Activated T-cell treated with anti-CD3 and anti-CD28 coated beads for 48 hours (primary cell): ENCODE measurements around the gene UROC1.
"Not testable (repeated sequence)": the region's sequence is repeated elsewhere in the genome, so short reads cannot be mapped to it uniquely, and the experiment has no call there.

Experiments used
- DNase-seq: peaks from one replicate; pipeline ENCODE4 v3.0.0-alpha.2; 2020; ENCODE audit warnings: low read depth

The UROC1 gene

DNA sequence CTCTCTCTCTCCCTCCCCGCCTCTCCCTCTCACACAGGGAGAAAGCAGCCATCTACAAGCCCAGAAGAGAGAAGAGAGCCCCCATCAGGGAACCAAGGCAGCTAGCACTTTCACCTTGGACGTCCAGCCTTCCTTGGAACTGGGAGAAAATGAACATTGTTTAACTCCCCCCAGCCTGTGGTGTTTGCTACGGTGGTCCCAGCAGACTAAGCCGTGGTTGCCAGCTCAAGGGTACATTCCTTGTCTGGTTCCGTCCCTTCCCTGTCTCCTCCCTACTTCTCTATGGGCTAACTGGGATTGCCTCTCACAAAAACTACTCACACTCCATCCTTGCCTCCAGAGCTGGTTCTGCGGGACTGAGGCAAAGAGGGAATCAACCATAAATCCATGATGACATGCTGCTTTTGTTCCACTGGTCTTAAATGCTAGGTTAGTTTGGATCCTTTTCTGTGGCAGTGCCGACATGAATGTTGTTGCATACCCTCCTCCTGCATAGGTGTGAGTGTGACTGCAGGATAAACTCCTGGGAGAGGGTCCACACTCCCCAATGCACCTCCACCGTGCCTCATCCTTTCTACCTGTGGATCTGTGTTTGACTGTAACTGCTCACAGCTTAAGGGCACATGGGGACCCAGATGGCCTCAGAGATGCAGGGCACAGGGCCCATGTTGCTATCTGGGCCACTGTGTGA lies 29.1 kb upstream of the UROC1 start:
- DNase-seq: no peak

DNA sequence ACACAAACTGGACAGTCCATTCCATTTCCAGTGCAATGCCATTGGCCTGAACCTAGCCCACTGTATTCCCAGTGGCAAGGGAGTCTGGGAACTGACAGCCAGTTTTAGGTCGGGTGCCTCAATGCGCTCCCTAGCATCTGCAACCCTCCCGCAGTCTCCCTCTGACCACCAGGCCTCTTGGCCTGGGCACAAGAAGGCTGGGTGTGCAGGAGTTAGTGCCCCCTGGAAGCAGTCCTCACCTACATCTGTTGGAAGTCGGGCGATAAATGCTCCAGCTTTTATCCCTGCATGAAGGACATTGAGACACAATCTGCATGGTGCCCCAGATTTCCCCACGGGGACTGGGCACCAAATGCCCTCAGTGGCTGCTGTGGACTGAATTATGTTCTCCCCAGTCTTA lies 28.4 kb upstream of the UROC1 start:
- no peak for DNase-seq

DNA sequence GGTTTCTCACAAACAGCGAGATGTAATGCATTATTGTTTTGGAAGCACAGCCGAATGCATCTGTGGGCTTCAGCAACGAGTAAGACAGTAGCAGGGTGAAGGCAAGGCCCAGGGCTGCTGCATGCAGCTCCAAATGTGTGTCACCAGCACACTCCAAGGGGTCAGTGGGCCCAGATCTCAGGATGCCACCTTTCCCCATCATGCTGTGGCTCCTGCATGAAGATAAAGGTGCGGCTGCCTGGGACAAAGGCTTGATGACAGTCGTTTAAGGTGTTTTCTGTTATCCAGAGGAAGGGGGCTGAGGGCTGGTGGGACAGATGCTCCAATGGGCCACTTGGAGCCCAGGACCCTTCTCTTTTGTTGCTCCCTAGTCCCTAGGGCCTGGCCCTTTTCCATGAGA lies 28.0 kb upstream of the UROC1 start:
- no peak for DNase-seq

DNA sequence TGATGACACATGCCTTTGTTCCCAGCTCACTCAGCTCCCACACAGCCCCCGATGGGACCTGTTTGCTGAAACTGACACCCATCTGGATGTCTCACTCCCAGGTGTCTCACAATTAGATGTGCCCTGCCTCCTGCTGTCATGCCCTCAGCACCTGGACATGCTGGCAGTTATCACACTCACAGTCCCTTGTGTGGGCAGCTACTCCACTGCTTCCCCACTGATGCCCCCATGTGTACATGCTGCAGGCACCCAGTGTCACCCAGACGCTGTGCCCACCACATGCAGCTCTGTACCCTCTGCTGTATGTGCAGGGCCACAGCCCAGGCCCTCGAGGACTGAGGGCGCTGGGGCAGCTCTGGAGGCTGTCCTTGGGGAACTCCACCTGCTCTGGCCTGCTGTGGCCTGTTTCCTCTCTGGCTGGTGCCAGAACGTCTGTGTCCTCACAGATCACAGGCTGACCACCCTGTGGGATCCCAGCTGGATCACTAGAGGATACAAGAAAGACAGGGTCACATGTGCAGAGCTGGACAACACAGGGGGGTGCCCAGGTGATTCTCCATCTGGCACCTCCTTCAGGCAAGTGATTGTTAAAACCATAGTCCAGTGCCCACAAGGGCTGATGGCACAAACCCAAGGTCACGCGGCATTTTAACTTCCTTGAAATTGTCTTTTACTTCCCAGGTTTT lies 27.2 kb upstream of the UROC1 start:
- DNase-seq: no peak

DNA sequence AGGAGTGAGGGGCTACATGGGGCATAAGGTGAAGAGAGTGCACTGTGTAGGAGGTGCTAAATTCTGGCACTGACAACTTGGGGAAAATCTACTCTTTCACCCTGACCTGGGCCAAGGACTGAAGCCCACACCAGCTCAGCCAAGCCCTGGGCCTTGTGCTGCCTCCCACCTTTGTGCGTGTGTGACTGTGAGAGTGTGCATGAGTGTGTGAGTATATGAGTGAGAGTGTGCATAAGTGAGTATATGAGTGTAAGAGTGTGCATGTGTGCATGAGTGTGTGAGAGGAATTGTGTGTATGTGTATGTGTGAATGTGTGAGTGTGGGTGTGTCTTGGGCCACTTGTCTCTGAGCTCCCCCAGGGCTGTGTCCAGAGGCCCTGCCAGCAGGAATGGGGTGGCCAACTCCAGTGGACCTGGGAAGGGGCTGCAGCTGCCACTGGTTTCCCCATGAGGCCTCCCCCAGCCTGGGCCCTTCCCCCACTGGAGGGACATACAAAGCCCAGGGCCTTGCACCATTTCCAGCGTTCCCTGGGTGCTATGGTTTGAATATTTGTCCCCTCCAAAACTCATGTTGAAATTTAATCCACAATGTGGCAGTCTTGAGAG lies 26.0 kb upstream of the UROC1 start:
- DNase-seq: no peak

DNA sequence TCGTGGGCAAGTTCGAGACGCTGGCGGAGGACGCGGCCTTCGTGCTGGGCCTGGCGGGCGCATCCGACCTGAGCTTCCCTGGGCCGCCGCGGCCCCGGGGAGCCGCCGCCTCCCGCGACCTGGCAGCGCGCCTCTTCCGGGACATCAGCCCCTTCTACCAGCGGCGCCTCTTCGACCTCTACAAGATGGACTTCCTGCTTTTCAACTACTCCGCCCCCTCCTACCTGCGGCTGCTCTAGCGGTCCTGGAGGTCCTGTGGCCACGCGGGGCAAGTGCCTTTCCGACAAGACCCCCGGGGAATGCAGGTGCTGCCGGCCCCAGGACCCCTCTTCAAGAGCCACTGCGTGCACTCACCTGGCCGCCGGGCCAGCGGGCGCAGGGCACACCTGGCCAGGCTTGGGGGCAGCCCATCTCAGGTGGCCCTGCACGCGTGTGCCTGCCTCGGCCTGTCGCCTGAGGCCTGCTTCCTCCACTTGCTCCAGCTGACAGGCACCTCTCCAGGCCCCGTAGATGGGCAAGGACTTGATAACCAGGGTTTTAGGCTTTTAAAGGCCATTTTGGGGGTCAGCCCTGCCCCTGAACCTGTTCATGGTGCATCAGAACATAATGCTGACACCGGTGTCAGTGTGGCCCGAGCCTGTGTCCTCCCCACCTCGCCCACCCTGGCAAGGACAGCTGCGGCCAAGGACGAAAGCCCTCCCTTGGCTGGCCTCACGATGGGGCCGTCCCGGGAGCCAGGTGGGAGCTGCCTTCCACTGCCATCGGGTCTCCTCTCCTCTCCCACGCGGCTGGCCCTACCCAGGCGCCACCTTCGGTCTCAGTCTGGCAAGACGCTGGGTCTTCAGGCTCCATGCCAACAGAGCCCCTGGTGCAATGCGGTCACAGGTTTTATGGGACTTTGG lies 25.0 kb upstream of the UROC1 start:
- DNase-seq: no peak

DNA sequence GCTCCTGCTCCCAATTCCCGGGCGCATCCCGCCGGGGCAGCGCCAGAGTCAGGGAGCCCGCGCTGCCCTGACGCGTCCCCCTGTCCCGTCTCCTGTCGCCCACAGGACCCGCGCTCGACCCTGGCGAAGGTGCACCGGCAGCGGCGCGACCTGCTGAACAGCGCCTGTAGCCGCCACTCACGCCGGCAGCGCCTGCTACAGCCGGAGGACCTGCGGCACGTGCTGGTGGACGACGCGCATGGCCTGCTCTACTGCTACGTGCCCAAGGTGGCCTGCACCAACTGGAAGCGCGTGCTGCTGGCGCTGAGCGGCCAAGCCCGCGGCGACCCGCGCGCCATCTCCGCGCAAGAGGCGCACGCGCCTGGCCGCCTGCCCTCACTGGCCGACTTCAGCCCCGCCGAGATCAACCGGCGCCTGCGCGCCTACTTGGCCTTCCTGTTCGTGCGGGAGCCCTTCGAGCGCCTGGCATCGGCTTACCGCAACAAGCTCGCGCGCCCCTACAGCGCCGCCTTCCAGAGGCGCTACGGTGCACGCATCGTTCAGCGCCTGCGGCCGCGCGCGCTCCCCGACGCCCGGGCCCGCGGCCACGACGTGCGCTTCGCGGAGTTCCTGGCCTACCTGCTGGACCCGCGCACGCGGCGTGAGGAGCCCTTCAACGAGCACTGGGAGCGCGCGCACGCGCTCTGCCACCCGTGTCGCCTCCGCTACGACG lies 24.2 kb upstream of the UROC1 start:
- DNase-seq: no peak

DNA sequence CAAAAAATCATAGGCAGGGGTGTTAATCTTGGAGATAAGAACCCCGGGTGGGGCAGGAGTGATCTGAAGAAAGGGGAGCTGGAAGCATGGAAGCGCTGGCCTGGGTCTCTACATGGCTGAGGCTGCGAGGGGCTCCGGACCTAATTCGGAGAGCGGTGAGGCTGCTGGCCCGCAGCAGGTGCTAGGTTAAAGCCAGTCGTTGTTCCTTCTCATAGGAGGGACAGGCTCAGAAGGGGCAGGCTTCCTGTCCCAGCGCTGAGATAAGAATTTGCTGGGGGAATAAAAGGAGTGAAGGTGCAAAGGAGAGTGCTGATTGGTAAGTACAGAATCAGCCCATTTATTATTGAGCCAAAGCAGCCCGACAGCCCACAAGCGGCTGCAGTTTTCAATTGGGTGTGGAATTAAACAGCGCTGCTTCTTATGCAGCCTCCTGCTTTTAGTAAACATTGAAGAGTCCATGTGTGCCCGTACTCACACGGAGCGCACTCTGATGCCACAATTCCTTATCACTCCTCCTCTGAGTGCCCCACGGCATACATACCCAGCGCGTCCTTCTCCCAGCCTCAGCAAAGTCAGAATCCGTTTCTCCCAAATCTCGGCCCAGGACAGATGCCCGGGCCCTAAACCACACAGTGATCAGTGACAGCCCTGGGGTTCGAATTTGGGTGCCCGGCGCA lies 23.5 kb upstream of the UROC1 start:
- DNase-seq: no peak

DNA sequence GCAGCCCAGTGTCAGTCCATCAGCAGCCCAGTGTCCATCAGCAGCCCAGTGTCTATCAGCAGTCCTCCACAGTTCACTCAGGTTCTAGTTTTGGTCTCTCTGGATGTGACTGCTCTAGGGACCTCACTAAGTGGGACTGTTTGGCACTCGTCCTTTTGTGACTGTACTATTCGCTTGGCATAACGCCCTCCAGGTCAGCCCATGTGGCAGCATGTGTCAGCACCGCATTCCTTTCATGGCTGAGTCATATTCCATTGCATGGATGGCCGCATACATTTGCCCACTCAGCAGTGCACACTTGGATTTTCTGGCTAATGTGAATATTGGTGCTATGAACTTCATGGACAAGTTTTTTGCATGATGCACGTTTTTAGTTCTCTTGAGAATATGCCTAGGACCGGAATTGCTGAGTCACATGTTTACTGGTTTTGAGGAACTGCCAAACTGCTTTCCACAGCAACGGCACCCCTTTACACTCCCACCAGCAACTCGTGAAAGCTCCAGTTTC lies 22.8 kb upstream of the UROC1 start:
- no peak for DNase-seq

DNA sequence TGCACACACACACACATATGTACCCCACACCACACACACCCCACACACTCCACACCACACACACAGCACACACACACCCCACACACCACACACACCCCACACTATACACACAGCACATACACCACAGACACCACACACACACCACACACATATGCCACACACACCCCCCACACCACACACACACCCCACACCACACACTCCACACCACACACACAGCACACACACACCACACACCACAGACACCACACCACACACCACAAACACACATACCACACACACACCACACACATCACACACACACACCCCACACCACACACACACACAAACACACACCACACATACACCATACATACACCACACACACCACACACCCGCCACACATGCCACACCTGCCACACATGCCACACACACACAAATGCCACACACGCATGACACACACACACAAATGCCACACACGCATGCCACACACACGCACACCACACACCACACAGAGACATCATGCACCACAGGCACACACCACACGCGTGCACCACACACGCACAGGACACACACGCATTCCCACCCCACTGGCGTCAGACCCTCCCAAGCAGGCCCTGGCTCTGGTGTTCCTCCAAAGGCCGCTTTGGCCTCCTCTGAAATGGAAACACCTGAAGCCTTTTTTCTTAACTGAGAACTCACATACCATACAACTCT lies 22.1 kb upstream of the UROC1 start:
- no peak for DNase-seq

DNA sequence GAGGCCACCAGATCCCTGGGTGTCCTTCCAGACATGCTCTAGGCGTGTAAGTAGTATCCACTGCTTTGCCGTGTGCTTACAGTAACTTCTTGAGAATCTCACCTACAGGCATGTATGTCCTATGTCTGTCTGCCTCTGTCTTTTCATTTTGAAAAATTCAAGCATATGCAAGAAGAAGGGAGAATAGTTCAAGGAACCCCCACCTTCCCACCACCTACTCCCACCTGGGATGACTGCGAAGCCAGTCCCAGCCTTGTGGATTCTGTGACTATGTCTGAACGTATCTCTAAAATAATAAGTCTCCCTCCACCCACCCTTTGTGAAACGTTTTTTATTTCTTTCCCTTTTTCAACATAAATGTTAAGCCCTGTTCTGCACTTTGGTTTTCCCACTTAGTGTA lies 21.4 kb upstream of the UROC1 start:
- no peak for DNase-seq

DNA sequence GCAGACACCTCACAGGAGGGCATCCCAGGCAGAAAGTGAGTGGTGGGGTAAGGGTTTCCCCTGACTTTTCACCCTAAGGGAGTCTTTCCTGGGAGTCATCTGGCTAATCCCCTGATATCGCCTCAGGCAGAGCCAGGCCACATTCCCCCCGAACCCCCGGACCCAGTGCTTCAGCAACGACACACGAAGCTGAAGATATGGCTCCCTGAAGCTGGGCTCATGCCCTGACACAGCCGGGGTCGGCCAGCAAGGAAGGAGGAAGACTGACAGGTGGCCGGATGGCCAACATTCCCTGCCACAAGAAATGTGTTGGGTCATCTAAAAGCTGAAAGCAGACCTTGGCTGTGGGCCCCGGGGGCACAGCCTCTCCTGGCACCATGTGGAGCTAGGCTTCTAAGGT lies 20.7 kb upstream of the UROC1 start:
- DNase-seq: no peak

DNA sequence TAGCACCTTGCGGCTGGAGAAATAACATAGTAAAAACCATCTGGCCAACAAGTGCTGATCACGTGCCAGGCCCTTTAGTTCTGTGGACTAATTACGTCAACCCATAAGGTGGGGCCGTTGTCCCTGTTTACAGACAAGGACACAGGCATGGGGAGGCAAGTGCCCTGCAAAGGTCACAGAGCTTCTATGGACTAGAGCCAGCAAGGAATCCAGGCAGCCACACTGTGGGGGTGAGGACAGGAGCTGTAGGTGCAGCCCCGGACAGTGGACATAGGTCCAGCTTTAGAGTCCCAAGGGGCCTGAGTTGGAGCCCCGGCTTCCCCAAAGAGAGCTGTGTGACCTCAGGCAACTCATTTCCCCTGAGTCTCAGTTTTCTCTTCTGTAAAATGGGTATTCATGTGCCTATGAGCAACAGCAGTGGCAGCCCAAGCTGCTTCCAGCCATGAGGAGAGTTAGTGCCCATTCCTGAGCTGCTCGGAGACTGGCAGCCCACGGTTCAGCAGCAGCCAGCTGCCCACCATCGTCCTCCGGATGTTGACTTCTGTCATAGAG lies 20.2 kb upstream of the UROC1 start:
- DNase-seq: no peak

DNA sequence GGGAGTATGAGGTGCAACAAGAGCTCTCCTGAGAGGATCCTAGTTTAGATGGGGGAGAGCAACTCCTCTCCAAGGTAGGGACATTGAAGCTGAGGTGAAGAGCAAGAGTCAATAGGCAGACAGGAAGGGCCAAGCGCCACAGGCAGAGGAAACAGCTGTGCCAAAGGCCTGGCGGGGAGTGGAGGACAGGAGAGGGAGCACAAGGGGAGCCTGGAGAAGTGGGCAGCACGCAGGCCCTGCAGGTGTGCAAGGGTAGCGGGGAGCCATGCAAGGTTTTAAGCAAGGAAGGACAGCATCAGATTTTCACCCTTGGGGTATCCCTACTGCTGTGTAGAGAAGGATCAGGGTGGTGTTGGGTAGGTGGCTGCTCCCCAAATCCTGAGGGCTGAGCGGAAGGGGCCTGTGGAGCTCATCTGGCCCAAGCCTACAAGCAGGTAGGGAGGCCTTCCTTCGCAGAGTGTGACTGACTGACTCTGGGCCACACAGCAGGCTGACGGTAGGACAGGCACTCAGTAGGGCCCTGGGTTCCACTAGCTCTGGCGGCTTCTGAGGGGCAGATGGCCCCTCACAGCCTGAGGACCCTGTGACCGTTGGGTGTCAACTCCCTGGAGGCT lies 19.6 kb upstream of the UROC1 start:
- no peak for DNase-seq

DNA sequence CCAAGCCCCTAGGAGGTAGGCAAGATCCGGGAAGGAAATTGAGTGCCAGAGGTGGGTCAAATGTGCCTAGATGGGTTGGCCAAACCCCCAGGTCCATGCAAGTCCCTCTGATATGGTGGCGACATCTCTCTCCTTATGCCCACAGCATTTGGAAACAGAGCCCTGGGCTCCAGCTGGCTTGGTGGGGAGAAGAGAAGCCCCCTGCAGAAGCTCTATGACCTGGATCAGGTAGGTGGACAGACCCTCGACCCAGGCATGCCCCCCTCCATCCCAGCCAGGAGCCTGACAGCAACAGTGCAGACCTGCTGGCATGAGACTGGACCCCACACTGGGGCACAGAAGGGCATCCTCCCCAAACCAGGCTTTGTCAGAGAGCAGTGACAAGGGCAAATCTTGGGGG lies 18.6 kb upstream of the UROC1 start:
- DNase-seq: no peak

DNA sequence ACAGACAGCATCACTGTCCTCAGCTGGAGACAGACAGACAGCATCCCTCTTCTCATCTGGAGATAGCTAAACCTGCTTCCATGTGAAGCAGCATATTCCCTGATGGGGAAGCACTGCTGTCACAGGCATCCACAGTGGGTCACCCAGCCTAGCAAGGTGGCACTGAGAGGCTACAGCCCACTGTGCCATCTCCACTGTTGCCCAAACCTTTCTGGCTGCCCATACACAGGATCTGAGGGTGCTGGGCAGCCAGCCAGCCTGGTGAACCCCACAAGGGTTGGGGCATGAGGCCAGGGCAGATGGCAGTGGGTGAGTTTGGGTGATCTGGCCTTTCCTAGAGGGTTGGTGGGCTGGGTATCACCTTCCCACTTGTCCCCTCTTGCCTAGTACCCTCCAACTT lies 18.1 kb upstream of the UROC1 start:
- no peak for DNase-seq

DNA sequence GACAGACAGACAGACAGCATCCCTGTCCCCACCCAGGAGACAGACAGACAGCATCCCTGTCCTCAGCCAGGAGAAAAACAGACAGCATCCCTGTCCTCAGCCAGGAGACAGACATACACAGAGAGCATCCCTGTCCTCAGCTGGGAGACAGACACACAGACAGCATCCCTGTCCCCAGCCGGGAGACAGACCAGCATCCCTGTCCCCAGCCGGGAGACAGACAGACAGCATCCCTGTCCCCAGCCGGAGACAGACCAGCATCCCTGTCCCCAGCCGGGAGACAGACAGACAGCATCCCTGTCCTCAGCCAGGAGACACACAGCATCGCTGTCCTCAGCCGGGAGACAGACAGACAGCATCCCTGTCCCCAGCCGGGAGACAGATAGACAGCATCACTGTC lies 17.1 kb upstream of the UROC1 start:
- DNase-seq: not testable (repeated sequence)

DNA sequence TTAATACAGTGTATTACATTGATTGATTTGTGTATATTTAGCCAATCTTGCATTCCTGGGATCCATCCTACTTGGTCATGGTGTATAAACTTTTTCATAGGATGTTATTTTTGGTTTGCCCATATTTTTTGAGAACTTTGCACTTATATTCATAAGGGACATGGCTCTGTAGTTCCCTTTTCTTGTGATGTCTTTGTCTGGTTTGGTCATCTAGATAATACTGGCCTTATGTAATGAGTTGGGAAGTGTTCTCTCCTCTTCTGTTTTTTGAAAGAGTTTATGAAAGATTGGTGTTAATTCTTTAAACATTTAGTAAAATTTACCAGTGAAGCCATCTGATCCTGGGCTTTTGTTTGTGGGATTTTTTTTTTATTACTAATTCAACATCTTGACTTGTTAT lies 15.9 kb upstream of the UROC1 start:
- no peak for DNase-seq

DNA sequence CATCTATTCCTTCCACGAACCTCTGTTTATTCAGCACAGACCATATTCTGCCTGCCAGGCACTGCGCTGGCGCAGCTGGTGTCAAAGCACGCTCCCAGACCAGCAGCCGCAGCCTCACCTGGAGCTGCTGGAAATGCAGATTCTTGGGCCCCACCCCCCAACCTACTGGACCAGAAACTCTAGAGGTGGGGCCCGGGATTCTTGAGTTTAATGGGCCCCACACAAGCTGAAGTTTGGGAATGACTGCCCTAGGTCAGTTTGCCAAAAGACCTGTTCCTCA lies 13.4 kb upstream of the UROC1 start:
- DNase-seq: no peak
